Stimulated activated CD8-positive, alpha-beta memory T cell treated with anti-CD3 and anti-CD28 coated beads, Interleukin-4, amount 100 ng/mL, for 24 hours (primary cell): ENCODE data around the gene LDB2.

ENCODE experiments used
- DNase-seq: peaks from one replicate; pipeline ENCODE4 v3.0.0-alpha.2; 2020; ENCODE audit warnings: low read depth

The LDB2 gene

DNA sequence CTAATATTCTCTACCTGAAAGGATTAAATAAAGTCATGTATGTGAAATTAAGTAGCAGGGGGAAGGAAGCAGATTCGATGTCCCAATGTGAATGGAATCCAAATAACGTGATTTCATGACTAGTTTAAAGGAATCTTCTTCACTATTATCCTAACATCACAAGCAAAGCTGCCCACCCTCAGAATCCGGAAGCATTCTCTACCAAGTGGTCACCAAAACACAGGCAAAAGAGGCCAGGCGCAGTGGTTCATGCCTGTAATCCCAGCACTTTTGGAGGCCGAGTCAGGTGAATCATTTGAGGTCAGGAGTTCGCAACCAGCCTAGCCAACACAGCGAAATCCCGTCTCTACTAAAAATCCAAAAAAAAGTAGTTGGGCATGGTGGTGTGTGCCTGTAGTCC, 212.9 kb downstream of the LDB2 start:
- DNase-seq, result no peak

GRCh38 chr4:16684935-16685334, 213.5 kb downstream of the LDB2 start:
- no peak for DNase-seq

DNA sequence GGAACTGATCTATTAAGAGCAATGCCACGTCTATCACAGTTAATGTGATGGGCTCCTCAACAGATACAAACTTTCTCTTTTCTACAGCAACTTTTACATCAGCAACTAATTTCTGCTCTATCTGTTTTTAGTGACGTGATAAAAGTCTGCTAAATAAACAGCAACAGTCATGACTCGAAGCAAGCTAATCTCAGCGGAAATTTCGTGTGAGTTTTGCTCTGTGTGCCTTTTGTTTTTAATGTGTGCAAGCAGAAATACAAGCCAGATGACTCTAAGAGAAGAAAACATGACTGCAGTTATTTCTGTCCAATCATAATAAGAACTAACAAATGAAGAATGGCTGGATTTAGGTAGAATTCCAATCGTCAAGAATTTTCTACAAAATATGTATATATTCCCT, 214.3 kb downstream of the LDB2 start:
- DNase-seq, result no peak

GRCh38 chr4:16682975-16683374, 215.5 kb downstream of the LDB2 start:
- DNase-seq, result no peak

- no peak for DNase-seq
Observed at GRCh38 chr4:16677001-16677944, 221.2 kb downstream of the LDB2 start.

GRCh38 chr4:16676230-16676770, 222.1 kb downstream of the LDB2 start:
- DNase-seq, result no peak

- DNase-seq, result no peak
Observed at GRCh38 chr4:16674082-16674481, 224.4 kb downstream of the LDB2 start.

GRCh38 chr4:16672421-16672820, 226.0 kb downstream of the LDB2 start:
- no peak for DNase-seq

DNA sequence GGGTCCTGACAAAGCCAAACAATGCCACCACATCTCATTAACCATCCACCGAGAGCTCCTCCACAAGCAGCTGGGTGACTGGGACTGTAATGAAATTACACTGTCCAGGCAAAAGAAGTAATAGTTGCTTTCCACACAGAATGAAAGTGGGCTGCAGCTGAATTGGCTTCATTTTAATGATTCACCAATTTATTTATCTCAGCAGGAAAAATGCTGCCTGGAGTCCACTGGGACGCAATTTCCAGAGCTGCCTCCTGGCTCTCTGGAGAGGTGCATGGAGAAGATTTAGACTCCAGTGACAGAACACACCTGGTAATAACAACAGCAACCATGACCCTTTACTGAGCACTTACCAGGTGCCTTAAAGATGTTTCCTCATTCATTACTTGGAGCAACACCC, 226.7 kb downstream of the LDB2 start:
- no peak for DNase-seq

- no peak for DNase-seq
Observed at GRCh38 chr4:16670727-16671126, 227.7 kb downstream of the LDB2 start.

DNA sequence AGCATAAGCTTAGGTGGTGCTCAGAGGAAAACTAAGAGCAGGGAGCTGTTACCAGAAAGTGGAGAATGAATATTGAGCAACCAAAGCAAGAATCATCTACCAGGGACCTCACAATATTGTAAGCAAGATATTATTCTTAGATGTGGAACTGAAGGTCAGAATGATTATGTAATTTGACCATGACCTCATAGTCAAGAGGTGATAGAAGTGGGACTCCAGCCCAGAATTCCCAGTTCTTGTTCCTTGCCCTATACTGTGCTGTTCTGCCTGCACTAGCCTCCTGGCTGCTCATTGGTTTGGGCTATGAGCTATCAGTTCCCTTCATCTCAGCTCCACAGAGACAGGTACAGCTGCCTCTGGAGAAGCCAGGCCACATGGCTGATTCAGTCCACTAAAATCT, 229.4 kb downstream of the LDB2 start:
- DNase-seq, result no peak

DNA sequence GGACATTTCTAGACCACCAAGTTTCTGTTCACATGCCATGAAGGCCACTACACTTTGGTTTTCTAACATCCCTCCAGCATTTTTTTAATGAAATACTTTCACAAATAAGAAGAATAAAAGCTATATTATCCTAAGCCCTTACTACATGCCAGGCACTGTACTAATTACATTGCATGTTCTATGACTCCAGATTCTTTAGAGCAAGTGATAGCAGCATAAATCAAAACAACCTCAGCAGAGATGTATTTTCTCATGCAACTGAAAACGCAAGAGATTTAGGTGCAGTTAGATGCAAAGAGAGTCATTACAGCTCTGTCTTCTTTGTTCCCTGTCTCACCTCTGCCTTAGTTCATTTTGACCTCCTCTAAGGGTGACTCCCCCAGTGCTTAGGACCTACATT, 230.0 kb downstream of the LDB2 start:
- no peak for DNase-seq

GRCh38 chr4:16667464-16667863, 231.0 kb downstream of the LDB2 start:
- DNase-seq, result no peak

- DNase-seq, result no peak
Observed at GRCh38 chr4:16665942-16666551, 232.4 kb downstream of the LDB2 start.

DNA sequence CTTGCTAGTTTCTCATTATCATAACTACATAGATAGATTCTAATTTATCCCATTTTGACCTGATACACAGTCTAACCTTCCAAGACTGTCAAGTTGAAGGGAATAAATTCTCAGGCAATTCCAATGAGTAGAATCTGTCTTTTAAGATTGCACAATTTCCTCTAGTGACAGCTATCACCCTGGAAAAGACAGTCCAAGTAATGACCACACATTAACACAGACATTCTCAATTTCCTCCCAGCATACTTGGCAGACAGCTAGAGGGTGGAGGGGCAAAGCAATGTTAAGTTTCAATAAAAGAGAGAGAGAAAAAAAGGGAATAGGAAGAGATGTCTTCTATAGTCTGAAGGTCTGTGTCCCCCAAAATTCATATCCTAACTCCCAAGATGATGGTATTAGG, 234.7 kb downstream of the LDB2 start:
- DNase-seq, result no peak

DNA sequence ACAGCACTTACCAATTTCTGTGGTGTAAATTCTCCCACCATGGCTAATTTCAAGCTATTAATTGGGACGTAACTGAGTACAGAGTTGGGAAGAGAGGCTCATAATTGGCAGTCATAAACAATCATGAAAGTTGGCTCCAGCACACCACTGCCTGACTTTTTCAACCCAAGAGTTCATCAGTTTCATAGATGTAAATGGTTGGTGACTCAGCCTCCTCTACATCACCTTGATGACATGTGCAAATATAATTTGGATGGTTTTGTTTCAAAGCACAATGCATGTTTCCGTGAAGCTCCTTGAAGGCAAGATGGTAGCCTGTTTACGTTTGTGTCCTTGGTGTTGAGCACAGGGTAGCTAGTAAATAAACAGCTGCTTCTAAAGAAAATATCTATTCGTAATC, 235.1 kb downstream of the LDB2 start:
- no peak for DNase-seq

GRCh38 chr4:16661813-16662212, 236.6 kb downstream of the LDB2 start:
- DNase-seq, result no peak

DNA sequence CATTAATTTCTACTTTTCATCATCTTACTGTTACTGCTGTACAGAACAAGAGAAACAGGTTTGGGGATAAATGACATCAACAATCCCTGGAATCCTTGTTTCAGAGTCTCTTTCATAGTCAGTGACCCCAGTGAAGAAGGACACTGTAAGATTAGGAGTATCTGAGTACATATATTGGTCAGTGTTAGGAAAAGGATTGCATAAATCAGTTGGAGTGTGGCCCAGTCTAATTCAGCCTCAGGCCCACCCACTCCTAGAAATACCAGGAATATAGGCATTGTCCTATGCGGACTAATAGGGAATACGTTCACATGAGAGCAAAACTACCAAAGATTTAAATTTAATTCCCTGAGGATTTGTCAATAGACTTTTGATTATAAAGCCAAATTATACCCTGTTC, 237.8 kb downstream of the LDB2 start:
- no peak for DNase-seq

DNA sequence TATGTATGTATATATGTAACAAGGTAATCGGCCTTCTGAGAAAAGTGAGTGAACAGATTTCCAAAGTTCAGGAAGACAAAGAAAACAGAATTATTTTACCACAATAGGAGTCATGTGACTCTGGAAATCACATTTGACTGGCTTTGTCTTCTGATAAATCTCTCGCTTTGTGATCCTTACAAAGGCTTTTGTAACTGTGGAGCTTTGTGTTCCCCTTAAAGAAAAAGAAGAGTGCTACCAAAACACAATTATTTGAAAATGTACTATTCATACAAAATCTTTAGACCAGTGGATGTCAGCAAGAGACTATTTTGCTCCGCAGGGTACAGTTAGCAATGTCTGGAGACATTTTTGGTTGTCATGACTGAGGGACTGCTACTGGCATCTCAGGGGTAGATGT, 238.8 kb downstream of the LDB2 start:
- no peak for DNase-seq

- no peak for DNase-seq
Observed at GRCh38 chr4:16659079-16659478, 239.4 kb downstream of the LDB2 start.

DNA sequence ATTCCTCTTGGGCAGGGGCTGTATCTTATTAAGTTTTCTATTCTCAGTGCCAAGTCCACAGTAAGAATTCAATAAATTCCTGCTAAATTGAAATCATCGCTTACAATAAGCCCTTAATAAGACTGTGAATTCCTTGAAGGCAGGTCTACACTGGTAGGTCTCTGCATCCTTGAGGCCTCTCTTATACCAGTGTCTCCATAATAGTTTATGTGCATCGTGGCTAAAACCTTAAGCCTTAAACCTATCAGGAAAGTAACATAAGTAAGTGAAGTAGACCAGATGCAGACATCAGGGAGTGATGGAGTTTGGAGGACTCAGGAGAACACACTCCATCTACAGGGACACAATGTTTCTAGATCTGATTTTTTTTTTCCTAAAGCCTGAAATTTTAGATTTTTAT, 240.3 kb downstream of the LDB2 start:
- DNase-seq, result no peak

- no peak for DNase-seq
Observed at GRCh38 chr4:16655111-16655510, 243.3 kb downstream of the LDB2 start.

- DNase-seq, result no peak
Observed at GRCh38 chr4:16652732-16653305, 245.6 kb downstream of the LDB2 start.
